NCI-H1694 (cell line): ENCODE results near the gene DCTN3.
"Not testable (repeated sequence)": the region's sequence is repeated elsewhere in the genome, so short reads cannot be mapped to it uniquely, and the experiment has no call there.

Experiments
- DNase-seq: peaks from one replicate; lab custom pipeline; 2025; lab: John Stamatoyannopoulos, UW

Gene DCTN3

GRCh38 chr9:34646211-34647083, 26.2 kb upstream of the DCTN3 start, which contains the start of gene GALT:
Gene GALT (plus strand): TSS chr9:34646675. CDS start chr9:34646705, 30 bp downstream.
- peak; percentile 74 for DNase-seq

- DNase-seq, result no peak
Measured at GRCh38 chr9:34644766-34645314, 24.5 kb upstream of the DCTN3 start.

DNA sequence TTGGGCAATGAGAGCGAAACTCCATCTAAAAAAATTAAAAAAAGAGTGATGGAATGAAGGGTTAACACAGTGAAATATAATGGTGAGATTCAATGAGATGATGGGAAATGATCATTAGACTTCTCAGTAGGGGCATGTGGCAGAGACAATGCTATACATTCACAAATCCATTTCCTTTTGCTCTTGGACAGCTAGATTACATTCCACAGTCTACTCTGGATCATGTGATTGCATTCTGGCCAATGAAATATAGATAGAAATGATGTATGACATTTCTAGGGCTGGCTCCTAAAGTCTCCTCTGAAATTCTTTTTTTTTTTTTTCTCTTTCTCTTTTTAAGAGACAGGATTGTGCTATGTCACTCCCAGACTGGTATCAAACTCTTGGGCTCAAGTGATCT, 22.4 kb upstream of the DCTN3 start:
- DNase-seq, result no peak

GRCh38 chr9:34639322-34639721, 19.0 kb upstream of the DCTN3 start:
- DNase-seq, result not testable (repeated sequence)

DNA sequence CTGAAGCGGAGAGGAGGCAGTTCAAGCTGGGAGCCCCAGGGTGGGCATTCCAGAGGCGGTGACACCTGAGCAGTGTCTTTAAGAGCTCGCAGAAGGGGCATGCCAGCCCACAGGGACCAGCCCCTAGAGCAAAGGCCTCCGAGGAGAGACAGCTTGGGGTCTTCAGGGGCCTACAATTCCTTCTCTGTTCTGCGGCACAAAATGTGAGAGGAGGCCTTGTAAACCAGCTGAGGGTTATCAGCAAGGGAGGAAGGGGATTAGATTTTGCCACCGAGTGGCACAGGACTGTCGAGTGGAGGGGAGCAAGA, 17.8 kb upstream of the DCTN3 start:
- DNase-seq, result no peak

DNA sequence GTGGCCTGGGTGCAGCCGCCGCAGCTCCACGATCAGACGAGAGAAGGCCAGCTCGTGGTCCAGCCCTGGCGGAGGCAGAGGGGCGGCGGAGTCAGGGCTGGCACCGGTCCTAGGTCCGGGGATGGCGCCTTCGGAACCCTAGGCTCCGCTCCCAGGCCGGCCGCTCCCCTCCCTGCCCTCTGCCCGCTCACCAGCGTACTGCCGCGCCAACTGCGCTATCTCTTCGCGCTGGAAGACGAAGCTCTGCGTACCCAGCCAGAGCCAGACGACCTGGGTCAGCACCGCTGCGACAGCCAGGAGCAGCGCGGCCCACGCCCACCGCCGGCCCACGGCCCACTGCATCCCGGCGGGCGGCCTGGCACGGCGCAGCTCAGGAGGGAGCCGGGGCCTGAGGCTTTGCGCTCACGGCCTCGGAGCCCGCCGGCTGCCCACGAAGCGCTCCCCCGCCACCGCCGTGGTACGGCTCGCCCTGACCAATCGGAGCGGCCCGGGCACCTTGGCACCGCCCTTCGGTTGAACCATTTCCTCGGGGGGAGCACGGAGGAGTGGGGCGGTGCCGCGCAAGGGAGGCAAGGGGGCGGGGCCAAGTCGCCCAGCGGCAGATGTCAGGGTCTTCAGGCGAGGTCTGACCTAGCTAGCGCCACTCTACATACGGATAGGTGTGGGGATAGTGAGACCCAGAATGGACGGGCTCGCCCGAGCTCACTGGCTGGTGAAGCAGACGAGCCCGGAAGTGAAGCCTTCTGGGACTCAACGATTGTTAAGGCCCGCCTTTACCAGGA, 17.3 kb upstream of the DCTN3 start, which contains the start of gene SIGMAR1:
SIGMAR1 (minus strand) TSS at position 432 of the 782 bp plus-strand sequence; CDS start at position 342, 90 bp downstream.
- peak; percentile 81 for DNase-seq

DNA sequence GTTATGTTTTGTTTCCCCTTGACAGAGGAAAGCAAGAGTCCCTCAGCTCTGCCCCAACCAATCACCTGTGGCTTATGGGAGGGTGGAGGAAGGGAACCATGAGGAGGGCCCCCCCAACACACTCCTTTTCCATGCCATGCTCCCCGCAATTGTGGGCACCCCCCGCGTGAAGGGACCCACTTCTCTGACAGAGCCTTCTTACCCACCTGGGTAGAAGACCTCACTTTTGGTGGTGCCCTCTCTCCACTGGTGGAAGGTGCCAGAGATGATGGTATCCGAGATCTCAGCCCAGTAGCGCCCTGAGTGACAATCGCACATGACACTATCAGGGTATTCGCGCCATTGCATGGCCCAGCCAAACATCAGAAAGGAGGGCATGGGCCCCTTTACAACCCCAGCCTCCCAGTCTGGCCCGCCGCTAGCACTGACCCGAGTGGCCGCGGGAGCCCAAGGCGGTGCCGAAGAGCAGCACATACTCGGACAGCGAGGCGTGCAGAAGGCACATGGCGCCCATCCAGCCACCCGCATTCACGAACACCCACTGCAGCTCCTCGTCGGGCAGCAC, 16.6 kb upstream of the DCTN3 start:
- DNase-seq, result no peak

DNA sequence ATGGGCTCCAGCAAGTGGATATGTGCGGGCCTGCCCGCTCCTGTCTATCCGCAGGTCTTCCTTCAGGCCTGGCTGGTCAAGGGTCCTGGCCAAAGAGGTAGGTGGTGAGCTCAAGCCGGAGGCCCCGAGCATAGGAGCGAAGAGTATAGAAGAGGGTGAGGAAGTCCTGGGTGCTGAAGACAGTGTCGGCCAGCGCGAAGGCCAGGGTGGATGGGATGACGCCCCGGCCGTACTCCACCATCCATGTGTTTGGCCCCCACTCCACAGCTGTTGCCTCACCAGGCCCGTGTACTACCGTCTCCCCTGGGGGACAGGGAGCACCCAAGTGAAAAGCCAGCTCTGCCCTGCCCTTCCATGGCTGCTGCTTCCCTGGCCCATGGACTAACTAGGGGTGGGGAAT, 15.3 kb upstream of the DCTN3 start:
- DNase-seq, result no peak

GRCh38 chr9:34634551-34635248, 14.4 kb upstream of the DCTN3 start:
- peak; percentile 17 for DNase-seq

DNA sequence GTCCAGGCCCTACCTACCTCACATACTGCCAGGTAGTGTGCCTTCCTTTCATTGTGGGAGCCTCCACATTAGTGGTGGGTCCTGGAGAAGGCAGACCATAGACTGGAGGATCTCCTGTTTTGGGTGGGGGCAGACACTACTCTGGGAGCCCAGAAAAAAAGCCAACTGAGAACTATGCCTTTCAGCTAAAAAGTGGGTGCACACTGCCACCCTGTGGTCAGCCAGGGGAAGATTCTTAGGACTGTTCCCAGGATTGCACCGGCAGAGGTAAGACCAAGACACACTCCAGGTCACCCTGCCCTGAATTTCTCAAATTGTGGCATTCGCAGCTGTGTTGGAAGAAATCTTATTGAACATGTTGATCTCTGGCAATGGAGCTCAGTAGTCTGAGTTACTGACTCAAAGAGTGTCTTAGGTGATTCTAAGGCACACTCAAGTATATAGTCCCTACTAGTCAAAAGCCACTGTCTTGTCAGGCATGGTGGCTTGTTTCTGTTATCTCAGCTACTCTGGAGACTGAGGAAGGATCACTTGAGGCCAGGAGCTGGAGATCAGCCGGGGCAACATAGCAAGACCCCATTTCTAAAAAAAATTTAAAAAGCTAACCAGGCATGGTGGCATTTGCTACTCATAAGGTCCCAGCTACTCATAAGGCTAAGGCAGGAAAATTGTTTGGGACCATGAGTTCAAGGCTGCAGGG, 13.7 kb upstream of the DCTN3 start:
- DNase-seq, result peak; percentile 43

DNA sequence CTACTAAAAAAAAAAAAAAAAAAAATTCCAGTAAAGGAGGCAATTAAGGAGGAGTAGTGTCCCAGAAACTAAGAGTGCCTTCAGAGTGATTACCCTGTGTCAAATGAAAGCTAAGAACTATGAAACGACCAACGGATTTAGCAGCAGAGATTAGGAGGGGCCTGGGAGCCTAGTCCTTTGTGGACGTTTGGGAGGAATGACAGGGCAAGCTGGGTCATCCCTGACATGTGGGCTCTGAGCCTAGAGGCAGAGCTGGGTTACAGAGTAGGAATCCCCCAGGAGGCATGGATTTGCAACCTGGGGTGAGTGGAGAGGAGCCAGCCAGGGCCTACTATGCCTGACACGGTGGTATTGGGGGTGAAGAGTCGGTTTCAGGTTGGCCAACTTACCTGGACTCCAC, 12.9 kb upstream of the DCTN3 start:
- no peak for DNase-seq

GRCh38 chr9:34630402-34631154, 10.3 kb upstream of the DCTN3 start:
- no peak for DNase-seq

GRCh38 chr9:34629491-34629808, 9.2 kb upstream of the DCTN3 start:
- DNase-seq, result no peak

GRCh38 chr9:34628656-34629490, 8.6 kb upstream of the DCTN3 start, which contains the start of gene ARID3C:
Gene ARID3C (minus strand): TSS chr9:34629066. CDS start chr9:34628014, 1,052 bp downstream.
- no peak for DNase-seq

GRCh38 chr9:34627716-34628655, 7.7 kb upstream of the DCTN3 start:
- no peak for DNase-seq

- no peak for DNase-seq
Measured at GRCh38 chr9:34625186-34625486, 4.8 kb upstream of the DCTN3 start.

- no peak for DNase-seq
Measured at GRCh38 chr9:34624475-34625185, 4.3 kb upstream of the DCTN3 start.
